Testis (tissue), 2 donors: ENCODE measurements around the gene FBXO8.

Experiments
- CTCF ChIP-seq, 3 experiments: fragments of 450-650 bp in 2 of 3; fragments of 200-600 bp in 1 of 3; sonication (generic) in 1 of 3; IDR thresholded peaks; one replicate each; pipeline ENCODE4 v1.5.1; 2016 to 2019; ENCODE audit warnings: antibody characterized with exemption in 3 of 3, mild to moderate bottlenecking in 2 of 3, moderate library complexity in 1 of 3
- POLR2A ChIP-seq: fragments of 450-650 bp; IDR thresholded peaks from one replicate; pipeline ENCODE4 v1.6.1; 2017; ENCODE audit warnings: antibody characterized with exemption, mild to moderate bottlenecking, moderate library complexity

- TF ChIP-seq CTCF (IDR thresholded peaks at IDR 0.05) (no peak), POLR2A (no peak)
These were observed 17.1 kb downstream of the FBXO8 start for GRCh38 chr4:174266416-174266815.
